ACHN (cell line): Measurements from ENCODE around the gene BANF2.

Experiments
- DNase-seq: peaks from one replicate; pipeline ENCODE4 v3.0.0-alpha.2; 2015
- in situ Hi-C: cut with HindIII; loops from 2 replicates; pipeline ENCODE4 v1.10.0; 2017; ENCODE audit warnings: low sequenced_read_pairs, low pct_ligation_motif_present, low pct_unique_long_range_greater_than_20kb

The BANF2 gene

DNA sequence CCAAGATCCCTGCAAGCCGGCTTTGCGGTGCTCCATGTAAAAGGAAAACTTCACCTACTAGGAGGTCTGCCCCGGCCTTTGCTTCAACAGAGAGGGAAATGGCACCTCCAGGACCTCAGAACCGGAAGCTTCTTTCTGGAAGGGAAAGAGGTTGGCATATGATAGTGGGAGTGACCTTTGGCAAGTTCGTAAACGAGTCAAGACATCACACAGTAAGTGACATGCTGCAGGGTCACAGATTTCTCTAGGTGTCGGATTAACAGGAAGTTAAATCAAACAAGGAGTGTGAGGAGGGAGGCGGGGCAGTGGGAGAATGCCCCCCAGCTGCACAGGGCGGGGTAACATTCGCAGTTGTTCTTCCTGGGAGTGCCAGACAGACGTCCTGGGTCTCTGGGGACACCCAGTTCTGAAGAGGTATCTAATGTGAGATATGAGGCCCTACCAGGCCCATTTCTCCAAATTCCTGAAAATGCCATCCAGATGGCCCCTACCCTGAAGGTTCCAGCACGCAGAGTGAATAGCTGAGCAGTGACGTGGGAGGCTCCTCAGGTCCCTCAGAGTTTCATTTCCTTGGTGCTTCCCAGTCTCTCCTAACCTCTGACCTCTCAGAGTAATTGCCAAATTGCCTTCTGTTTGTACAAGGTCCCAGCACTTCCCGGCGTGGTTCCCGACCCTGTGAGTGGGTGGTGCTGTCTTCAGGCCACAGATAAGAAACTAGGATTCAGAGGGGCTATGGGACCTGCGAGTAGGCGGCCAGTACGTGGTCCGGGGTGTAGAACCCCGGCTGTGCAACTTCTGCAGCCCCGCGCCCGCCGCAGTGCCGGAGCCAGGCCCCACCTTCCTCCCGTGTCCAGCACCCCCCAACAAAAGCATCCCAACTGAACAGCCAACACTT, 19.6 kb upstream of the BANF2 start:
- in situ Hi-C loops: no loop called here
- DNase-seq: peak; percentile 33

DNA sequence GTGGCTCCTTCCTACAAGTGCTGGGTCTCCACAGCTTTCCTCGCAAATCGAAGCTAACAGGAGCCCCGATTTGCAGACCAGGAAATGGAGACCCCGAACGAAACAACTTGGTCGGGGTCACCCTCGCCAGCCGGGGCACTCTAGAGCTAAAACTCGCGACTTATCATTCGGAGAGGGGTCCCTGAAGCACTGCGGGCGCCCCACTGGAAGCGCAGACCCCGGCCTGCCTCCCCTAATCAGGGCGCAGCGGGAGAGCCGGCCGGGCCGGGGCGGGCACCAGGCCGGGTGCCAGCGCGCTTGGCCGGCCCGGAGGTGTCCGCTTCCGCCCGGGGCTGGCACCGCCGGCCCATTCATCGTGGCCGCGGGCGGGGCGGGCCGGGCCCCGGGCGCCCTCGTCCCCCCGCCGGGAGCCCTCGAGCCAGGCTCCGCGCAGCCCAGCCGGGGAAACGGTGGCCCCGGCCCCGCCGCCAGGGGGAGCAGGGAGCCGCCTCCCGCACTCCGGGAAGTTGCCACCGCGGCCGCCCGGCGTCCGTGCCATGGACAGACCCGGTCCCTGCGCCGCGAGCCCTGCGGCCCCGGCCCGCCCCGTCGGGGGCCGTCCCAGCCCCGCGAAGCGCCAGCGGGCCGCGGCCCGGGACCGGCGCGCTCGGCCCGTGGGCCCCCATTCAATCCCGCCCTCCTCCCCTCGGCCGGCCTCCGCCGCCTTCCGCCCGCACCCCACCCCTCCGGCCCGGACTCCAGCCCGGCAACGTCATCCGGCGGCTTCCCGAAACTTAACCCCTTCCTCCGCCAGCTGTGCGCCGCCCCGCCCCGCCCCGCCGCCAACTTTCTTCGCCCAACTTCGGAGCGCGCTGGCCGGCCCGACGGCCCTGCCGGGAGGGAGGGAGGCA, 18.7 kb upstream of the BANF2 start:
- peak; percentile 71 for DNase-seq
- in situ Hi-C loops: no loop called here

DNA sequence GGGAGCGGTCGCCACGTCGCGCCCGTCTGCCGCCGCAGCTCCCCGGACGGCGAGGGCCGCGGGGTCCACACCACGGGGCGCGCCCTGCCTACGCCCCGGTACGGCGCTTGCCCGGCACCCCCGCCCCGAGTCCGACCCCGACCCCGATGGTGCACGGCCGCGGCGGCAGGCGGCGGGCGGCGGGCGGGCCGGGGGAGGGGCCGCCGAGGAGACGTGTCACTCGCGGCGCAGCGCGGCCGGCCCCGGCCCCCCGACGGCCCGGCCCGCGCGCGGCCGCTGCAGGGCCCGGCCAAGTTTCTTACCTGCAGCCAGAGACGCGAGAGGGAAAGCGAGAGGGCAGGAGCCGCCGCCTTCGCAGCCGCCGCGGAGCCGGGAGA, 18.1 kb upstream of the BANF2 start:
- DNase-seq: no peak
- in situ Hi-C loops: no loop called here

DNA sequence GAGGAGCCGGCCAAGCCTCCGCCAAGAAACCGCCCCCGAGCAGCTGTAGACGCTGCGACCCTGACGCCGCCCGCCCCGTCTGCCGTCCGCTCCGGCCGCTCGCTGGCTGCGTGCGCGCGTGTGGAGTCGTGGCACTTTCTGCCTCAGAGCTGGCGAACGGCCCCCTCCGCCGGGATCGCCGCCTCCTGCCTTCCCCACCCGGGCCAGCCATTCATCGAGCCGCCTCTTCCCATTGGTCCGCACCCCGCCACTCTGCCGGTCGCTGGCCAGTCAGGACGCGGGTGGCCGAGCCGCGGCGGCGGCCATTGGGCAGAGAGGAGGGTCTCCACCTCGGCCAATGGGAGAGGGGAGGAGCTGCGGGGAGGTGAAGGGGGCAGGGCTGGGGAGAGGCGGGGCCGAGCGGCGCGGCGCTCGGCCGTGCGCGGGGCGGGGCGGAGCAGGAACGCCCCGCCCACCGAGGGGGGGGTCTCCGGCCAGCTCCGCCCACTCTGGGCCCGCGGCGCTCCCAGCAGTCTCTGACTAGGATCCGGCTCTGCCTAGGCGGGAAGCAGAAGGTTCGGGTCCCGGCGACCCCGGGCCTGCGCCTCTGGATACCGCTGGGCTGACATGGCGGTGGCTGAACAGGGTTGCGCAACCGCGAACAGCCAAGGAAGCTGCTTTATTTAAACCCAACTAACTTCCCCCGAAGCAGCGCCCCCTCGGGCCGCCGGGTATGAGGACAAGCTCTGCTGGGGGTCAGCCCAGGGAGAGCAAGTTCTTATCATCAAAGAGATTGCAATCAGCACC, 17.5 kb upstream of the BANF2 start, which contains the start of gene RRBP1:
TSS of gene RRBP1 (minus strand) at position 140 of the 786 bp plus-strand sequence. CDS start 21,735 bp downstream, outside the sequence.
- in situ Hi-C loops: no loop called here
- DNase-seq: peak; percentile 93

DNA sequence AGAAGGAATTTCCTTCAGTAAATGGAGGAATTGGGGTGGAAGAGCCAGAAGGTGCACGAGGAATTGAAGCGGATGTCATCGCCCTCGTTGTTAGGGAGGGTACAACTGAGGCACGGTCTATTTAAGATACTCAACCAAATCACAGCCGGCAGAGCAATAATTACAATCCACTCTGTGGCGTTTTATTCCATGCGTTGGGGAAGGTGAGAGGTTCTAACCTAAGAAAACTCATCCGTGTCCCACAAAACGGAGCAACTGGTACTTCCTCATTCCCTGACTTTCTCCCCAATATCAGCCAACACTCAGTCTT, 16.9 kb upstream of the BANF2 start:
- in situ Hi-C loops: no loop called here

DNA sequence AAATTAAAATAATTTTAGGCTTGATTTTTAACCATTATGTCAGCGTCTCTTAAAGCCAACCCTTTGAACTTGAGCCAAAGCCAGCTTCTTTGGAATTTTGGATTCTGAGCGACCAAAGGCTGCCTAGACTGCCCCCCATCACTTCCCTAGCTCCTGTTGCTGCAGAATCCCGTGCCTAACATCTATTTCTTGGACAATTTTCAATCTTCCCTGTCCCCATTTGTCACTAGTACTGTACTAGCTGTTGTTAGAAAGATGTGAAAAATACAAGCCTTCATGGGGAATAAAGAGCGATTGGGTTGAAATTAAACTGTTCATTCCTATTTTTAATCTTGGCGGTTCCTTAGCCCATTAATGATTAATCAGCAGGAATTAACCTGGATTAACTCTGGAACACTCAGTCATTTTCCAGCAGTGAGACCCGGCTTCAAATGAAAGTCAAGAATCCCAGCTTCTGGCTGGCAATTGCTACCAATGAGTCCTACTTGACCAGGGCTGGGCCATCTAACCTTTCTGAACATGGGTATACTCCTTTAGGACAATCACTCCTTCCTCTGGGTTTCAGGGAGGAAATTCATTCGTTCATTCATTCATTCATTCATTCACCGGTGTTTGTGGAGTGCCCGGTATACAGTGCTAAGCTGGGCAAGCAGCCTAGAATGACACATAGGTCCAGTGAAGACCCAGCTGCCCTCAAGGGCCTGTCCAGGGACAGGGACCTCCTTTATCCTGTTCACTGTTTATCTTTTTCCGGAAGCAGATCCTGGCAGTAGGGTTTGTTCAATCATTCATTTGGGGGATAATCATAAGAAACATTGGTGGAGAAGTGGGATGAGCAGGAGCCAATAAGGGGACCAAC, 16.3 kb upstream of the BANF2 start:
- no peak for DNase-seq
- in situ Hi-C loops: no loop called here

More for the DNA sequence above, 16.9 kb upstream of the BANF2 start:
- DNase-seq: no peak

DNA sequence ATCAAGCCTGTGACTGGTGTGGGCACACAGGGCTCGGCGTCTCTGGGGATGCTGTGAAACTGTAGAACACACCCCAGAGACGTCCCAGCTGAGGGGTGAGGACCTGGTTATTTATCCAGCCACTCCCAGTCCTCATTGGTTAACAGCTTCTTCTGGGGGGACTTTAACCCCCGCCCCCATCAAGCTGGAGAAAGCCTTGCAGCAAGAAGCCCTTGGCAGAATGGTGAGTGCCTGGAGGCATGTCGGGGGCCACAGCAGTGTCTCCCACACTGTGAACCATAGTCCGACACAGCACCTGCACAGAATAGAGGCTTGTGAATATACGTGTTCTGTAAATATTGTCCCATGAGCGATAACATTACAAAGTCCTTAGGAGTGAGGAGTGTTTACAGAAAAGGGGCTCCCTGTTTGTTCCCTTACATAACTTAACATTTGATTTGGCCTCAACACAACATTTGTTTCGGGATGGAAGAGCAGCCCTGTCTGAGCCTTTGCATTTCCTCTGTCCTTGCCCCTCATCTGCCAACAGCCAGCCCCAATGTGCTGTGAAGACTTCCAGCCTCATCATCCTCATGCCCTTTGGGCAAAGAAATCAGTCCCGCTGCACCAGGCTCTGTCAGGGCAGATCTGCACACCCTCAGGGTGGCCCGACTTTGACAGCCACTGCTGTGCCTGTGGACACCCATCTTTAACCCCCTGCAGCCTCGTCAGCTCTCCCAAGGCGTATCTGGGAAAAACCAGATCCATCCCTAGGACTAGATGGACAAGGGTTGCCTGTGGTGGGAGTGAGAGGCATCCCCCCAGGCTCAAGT, 15.5 kb upstream of the BANF2 start:
- in situ Hi-C loops: no loop called here
- no peak for DNase-seq

DNA sequence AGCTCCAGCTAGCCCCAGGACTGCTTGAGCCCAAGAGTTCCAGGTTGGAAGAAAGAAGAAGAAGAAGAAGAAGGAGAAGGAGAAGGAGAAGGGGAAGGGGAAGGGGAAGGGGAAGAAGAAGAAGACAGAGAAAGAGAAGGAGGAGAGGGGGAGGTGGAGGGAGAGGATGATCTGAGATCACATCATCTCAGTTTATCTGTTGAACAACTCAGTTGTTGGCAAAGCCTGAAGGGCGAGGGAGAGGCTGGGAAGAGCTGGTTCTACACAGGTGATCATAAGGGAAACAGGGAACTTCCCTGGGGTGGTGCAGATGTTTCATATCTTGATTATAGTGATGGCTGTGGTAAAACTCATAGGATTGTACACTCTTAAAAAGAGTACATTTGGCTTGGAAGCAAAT, 14.6 kb upstream of the BANF2 start:
- no peak for DNase-seq
- in situ Hi-C loops: no loop called here

DNA sequence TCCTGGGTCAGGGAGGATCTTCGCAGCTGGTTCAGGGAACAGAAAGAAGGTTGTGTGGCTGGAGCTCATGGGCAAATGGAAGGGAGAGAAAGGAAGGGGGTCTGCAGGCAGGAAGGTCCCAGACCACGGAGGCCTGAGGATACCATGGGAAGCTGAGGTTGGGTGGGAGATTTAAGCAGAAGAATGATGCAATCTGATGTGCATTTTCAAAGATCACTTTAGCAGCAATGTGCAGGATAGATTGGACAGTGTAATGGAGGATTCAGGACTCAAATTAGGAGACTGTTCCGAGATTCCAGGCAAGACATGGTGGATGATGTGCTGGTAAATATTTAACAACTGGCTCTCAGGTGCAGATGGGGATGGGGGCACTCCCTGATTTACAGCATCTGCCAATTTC, 12.0 kb upstream of the BANF2 start:
- no peak for DNase-seq
- in situ Hi-C loops: no loop called here

DNA sequence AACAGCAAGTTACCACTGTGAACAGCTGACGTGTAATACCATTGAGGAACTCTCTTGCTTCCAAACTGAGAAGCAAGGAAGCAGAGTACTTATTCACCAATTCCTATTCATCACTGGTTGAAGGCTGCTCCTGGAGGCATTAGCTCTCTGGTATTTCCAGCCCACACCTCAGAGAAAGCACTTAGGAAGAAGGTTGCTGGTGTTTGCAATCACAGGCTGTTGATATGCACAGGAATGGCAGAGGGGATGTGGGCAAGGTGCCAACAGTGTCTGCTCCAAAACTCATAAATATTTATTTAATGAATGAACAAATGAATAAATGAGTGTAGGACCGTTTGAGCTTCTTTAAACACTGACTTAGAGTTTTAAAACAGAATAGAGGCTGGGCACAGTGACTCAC, 10.8 kb upstream of the BANF2 start:
- DNase-seq: no peak
- in situ Hi-C loops: no loop called here

DNA sequence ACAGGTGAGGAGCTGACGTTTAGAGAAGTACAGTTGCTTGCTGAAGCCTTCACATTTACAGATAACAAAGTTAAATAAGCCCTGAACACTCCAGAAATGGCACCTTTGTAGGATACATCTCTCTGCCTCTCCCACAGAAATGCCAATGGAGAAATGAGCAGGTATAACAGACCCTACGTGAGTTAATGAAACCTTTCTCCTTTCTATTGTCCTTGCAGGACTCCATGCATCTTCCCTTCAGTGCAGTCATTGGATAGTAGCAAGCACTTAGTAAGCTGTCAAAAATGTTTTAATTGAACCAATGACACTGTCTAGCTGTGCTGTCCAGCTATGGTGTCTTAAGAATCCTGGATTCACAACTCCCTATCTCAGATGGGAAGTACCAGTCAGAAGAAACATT, 9.6 kb upstream of the BANF2 start:
- no peak for DNase-seq
- in situ Hi-C loops: no loop called here

DNA sequence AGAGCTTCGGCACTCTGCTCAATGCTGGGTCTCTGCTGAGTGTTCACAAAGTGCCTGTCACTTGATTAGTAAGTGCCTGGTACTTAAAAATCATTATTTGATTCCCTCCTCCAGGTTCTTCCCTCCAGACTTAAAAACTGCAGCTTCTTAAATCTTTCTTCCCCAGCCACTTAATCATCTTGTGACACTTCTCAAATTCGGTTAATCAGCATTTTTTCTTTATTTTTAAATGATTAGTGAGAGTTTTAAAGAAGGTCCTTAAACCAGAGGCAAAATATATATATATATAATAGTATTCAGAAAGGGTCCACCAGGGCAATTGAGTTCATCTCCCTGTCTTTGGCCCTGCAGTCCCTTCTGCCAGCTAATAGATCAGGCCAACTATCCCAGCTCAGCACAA, 8.0 kb upstream of the BANF2 start:
- in situ Hi-C loops: no loop called here
- no peak for DNase-seq

DNA sequence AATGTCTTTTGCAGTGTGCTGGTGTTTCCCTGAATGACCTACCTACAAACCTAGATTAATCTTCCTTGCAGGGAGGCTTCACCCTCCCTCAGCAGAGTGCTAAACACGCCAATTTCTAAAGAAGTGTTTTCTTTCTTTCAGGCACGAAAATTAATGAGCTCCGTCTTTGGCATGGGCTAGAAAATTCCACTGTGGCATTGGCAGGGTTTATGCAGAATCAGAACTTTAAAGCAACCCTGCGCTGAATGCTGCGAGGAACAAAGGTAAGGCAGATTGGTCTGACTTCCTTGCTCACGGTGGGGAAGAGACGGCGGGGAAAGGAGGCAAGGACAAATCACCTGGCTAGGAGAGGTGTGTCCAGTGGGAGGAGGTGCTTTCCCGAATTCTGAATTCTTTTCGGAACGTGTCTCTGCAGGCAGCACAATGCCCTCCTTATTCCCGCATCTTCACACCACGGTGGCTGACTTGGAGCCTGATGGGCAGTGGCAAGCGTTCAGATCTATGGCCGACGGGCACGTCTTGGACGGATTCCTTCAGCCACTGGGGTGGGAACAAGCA, 6.2 kb upstream of the BANF2 start:
- in situ Hi-C loops: no loop called here
- no peak for DNase-seq

DNA sequence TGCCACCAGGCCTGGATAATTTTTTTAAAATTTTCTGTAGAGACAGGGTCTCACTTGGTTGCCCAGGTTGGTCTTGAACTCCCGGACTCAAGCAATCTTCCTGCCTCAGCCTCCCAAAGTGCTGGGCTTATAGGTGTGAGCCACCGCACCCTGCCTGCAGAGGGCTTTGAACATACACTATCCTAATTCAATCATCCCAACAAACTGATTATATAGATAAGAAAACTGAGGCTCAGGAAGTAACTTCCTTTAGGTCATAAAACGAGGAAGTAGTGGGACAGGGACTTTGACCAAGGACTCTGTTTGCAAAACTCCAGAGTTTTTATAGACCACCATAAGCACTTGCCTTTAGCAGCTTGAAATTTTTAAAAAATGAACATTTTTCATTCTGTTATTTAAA, 5.0 kb upstream of the BANF2 start:
- in situ Hi-C loops: no loop called here
- DNase-seq: no peak

DNA sequence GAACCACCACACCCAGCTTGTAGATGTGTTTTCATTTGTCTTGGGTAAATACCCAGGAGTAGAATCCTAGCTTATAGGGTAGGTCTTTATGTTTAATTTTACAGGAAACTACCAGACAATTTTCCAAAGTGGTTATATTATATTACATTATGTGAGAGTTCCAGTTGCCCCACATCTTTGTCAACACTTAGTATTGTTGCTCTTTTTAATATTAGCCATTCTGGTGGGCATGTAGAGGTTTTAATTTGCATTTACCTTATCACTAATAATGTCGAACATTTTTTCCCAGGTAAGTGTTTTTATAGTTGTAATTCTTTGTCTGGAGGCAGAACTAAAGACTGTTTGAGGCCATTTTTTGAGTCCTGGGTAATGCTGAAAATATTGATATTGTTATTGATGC, 3.5 kb upstream of the BANF2 start:
- in situ Hi-C loops: no loop called here
- no peak for DNase-seq

DNA sequence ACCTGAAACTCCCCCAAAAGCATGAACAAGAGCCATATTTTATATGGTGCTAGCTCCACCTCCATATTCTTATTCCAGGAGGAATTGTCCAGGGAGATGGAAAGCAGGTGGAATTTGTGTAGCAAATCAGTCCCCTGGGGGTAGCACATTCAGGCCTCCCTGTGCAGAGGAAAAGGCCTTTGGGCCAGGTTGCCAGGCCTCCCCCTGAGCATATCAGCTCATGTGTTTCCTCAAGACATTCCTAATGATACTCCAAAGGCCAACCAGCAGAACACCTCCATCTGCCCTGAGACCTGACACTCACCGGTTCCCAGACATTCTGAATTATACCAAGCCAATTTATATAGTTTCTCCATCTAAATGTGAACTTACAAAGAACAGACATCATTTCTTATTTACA, 2.6 kb upstream of the BANF2 start:
- DNase-seq: no peak
- in situ Hi-C loops: no loop called here

DNA sequence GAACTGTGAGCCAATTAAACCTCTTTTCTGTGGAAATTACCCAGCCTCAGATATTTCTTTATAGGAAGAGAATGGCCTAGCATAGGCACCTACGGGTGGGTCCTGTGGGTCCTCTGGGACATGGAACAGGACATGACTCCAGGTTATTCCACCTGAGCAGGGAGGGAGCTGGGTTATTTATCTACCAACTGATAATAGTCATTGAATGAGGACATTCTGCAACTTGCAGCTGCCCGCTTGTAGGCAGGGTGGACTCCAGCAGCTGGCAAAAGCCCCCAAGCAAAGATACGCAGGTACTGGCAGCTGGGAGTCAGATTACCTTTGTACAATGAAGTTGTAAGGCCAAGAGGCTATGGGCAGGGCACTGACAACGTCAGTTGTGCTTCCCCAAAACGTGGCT, 1.4 kb upstream of the BANF2 start:
- no peak for DNase-seq
- in situ Hi-C loops: no loop called here
